Subcutaneous adipose tissue (tissue), 4 donors: Measurements from ENCODE around the gene ANKRD28. TPM values are rescaled to one million over a fixed set of nuclear protein-coding genes. Genes with fewer than 3 reads are reported as not detected.

Experiments
- total RNA-seq, 4 donors: library from RNA; depleted of rRNA; stranded (reverse); fragments of >200 nt; gene quantifications; one replicate each; pipeline ENCODE4 v1.1.0, GENCODE V29; 2016
- TF ChIP-seq, protein P1 (sequence below): fragments of 450-650 bp; IDR thresholded peaks from one replicate; pipeline ENCODE4 v1.5.1; 2016; ENCODE audit warnings: low read depth, mild to moderate bottlenecking, control low read depth, antibody characterized with exemption, moderate library complexity

ANKRD28 gene
- total RNA-seq, 4 donors from 2014 or later: 66.5 to 130 (median 123) TPM

- TF ChIP-seq, protein P1, sequence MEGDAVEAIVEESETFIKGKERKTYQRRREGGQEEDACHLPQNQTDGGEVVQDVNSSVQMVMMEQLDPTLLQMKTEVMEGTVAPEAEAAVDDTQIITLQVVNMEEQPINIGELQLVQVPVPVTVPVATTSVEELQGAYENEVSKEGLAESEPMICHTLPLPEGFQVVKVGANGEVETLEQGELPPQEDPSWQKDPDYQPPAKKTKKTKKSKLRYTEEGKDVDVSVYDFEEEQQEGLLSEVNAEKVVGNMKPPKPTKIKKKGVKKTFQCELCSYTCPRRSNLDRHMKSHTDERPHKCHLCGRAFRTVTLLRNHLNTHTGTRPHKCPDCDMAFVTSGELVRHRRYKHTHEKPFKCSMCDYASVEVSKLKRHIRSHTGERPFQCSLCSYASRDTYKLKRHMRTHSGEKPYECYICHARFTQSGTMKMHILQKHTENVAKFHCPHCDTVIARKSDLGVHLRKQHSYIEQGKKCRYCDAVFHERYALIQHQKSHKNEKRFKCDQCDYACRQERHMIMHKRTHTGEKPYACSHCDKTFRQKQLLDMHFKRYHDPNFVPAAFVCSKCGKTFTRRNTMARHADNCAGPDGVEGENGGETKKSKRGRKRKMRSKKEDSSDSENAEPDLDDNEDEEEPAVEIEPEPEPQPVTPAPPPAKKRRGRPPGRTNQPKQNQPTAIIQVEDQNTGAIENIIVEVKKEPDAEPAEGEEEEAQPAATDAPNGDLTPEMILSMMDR: no peak
Measured at GRCh38 chr3:15726881-15727280, 70.9 kb downstream of the ANKRD28 start.

DNA sequence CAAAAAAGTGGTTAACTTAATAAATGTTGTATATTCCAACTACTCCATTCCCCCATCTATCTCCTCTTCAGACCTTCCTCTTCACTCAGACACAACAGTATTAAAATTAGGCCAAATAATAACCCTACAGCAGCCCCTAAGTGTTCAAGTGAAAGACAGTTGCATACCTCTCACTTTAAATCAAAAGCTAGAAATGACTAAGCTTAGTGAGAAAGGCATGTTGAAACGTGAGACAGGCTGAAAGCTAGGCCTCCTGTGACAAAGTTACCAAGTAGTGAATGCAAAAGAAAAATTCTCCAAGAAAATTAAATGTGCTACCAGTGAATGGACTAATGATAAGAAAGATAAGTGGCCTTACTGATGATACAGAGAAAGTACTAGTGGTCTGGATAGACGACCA, 71.7 kb downstream of the ANKRD28 start:
- TF ChIP-seq, protein P1: no peak

DNA sequence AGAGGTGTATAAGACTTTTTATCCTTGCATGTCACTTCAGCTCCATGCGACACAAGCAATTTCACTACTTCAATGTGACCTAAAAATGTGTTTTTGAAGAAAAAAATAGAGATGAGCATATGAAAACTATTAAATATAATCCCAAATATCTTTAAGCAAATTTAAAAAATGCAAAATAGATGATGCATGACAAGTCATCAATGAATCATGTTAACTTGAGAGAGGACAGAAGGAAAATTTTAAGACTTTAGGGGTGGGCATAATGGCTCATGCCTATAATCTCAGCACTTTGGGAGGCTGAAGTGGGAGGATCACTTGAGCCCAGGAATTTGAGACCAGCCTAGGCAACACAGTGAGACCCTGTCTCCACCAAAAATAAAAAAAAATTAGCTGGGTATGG, 73.3 kb downstream of the ANKRD28 start:
- TF ChIP-seq, protein P1: no peak

DNA sequence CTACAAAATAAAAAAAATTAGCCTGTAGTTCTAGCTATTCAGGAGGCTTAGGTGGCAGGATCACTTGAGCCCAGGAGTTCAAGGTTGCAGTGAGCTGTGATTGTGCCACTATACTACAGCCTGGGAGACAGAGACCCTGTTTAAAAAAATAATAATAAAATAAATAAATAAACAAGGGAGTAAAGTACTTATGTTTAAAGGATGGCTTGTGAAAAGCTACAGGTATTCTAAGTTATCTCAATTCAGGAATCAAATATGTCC, 74.2 kb downstream of the ANKRD28 start:
- TF ChIP-seq, protein P1: no peak

- TF ChIP-seq, protein P1: no peak
Measured at GRCh38 chr3:15722877-15723623, 74.7 kb downstream of the ANKRD28 start.

- TF ChIP-seq, protein P1: no peak
Measured at GRCh38 chr3:15716178-15716577, 81.6 kb downstream of the ANKRD28 start.

GRCh38 chr3:15714448-15714847, 83.3 kb downstream of the ANKRD28 start:
- TF ChIP-seq, protein P1: no peak
